ENCODE results near the gene BTBD9. TPM values are rescaled to one million over a fixed set of nuclear protein-coding genes. Genes with fewer than 3 reads are reported as not detected.

Gene BTBD9
- polyA plus RNA-seq, 1 experiment, result 5.4 TPM

- no peak for DNase-seq (ENCODE audit: low read depth)
- ChIA-PET CTCF (no interaction called here), POLR2A (no interaction called here)
- H3K27me3 ChIP-seq (ENCODE audit: control insufficient read depth, insufficient read depth, low read length), result no peaks in the 10 kb centered on the region
- TF ChIP-seq CTCF (IDR thresholded peaks at IDR 0.05; ENCODE audit: insufficient read depth, low read depth, low read length), result no peak
- H3K4me3 ChIP-seq (ENCODE audit: low read depth, low read length), result no peak overlapping the region
- H3K36me3 ChIP-seq (ENCODE audit: control insufficient read depth, insufficient read depth, low read length), result peaks cover 2% of the 10 kb centered on the region; the same call in 1 of the 2 replicates
Measured at GRCh38 chr6:38684904-38685303, 45.2 kb upstream of the BTBD9 start.

GRCh38 chr6:38684237-38684636 lies 44.5 kb upstream of the BTBD9 start:
- Histone ChIP-seq H3K4me3 (ENCODE audit: low read depth, low read length) (no peak overlapping the region), H3K36me3 (ENCODE audit: control insufficient read depth, insufficient read depth, low read length) (peaks cover 2% of the 10 kb centered on the region; the same call in 1 of the 2 replicates), H3K27me3 (ENCODE audit: control insufficient read depth, insufficient read depth, low read length) (no peaks in the 10 kb centered on the region)
- ChIA-PET POLR2A (no interaction called here), CTCF (interaction anchor here (0.6 kb wide), 1 partner anchor 9 kb away, joined by 3 read pairs; no protein-coding TSS in a partner anchor)
- DNase-seq (ENCODE audit: low read depth), result no peak
- no peak for TF ChIP-seq CTCF (IDR thresholded peaks at IDR 0.05; ENCODE audit: insufficient read depth, low read depth, low read length)

GRCh38 chr6:38681850-38682249 lies 42.1 kb upstream of the BTBD9 start:
- no peak for TF ChIP-seq CTCF (IDR thresholded peaks at IDR 0.05; ENCODE audit: insufficient read depth, low read depth, low read length)
- DNase-seq (ENCODE audit: low read depth), result no peak
- Histone ChIP-seq H3K36me3 (ENCODE audit: control insufficient read depth, insufficient read depth, low read length) (peaks cover 7% of the 10 kb centered on the region), H3K4me3 (ENCODE audit: low read depth, low read length) (no peak overlapping the region), H3K27me3 (ENCODE audit: control insufficient read depth, insufficient read depth, low read length) (no peaks in the 10 kb centered on the region)
- CTCF ChIA-PET, result interaction anchor here (0.7 kb wide), 1 partner anchor 181 kb away, joined by 3 read pairs; no protein-coding TSS in a partner anchor
- POLR2A ChIA-PET, result no interaction called here

DNA sequence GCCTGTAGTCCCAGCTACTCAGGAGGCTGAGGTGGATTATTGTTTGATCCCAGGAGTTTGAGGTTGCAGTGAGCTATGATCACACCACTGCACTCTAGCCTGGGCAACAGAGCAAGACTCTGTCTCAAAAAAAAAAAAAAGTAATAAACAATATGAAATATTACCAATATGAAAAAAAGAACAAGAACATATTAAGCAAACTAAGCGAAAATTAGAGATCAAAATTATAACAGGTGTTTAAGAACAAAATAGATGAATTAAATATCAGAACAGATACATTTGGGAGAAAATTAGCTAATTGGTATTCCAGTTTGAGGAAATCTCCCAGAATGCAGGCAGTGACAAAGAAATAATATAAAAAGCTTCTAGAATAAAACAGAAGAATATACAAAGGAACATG lies 39.9 kb upstream of the BTBD9 start:
- Histone ChIP-seq H3K4me3 (ENCODE audit: low read depth, low read length) (no peak overlapping the region), H3K27me3 (ENCODE audit: control insufficient read depth, insufficient read depth, low read length) (no peaks in the 10 kb centered on the region), H3K36me3 (ENCODE audit: control insufficient read depth, insufficient read depth, low read length) (peaks cover 7% of the 10 kb centered on the region)
- TF ChIP-seq CTCF (IDR thresholded peaks at IDR 0.05; ENCODE audit: insufficient read depth, low read depth, low read length), result no peak
- ChIA-PET POLR2A (no interaction called here), CTCF (no interaction called here)
- no peak for DNase-seq (ENCODE audit: low read depth)

GRCh38 chr6:38678178-38678760 lies 38.5 kb upstream of the BTBD9 start:
- no peak for TF ChIP-seq CTCF (IDR thresholded peaks at IDR 0.05; ENCODE audit: insufficient read depth, low read depth, low read length)
- ChIA-PET POLR2A (no interaction called here), CTCF (interaction anchor here (0.7 to 1.6 kb wide), 2 partner anchors 11 to 13 kb away, joined by 3 read pairs; no protein-coding TSS in a partner anchor)
- DNase-seq (ENCODE audit: low read depth), result no peak
- H3K27me3 ChIP-seq (ENCODE audit: control insufficient read depth, insufficient read depth, low read length), result no peaks in the 10 kb centered on the region
- peaks cover 7% of the 10 kb centered on the region for H3K36me3 ChIP-seq (ENCODE audit: control insufficient read depth, insufficient read depth, low read length)
- no peak overlapping the region for H3K4me3 ChIP-seq (ENCODE audit: low read depth, low read length)

Measured in BJ (cell line).